ENCODE data around the gene USP11. TPM values are rescaled to one million over a fixed set of nuclear protein-coding genes. Genes with fewer than 3 reads are reported as not detected.

Gene USP11
- total RNA-seq, 1 experiment from 2014 or later, result 41.3 TPM

GRCh38 chrX:47224266-47224895, 8.4 kb upstream of the USP11 start:
- DNase-seq (ENCODE audit: low read depth), result no peak

DNA sequence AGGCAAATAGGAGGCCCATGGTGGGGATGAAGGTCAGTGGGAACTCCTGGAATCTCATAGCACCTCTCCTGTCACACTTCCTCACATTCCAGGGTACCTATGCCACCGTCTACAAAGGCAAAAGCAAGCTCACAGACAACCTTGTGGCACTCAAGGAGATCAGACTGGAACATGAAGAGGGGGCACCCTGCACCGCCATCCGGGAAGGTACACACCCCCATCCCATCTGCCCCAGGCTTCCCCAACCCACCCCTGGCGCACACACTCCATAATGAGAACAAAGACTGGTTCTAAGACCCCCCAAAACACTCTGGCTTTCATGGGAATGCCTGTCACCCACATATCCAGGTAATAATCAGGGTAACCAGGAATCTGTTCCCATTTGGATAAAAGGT, 7.9 kb upstream of the USP11 start:
- DNase-seq (ENCODE audit: low read depth), result no peak

- DNase-seq (ENCODE audit: low read depth), result no peak
Observed at GRCh38 chrX:47226071-47226470, 6.7 kb upstream of the USP11 start.

GRCh38 chrX:47226531-47227333, 6.1 kb upstream of the USP11 start:
- no peak for DNase-seq (ENCODE audit: low read depth)

- DNase-seq (ENCODE audit: low read depth), result no peak
Observed at GRCh38 chrX:47227334-47227583, 5.5 kb upstream of the USP11 start.

- no peak for DNase-seq (ENCODE audit: low read depth)
Observed at GRCh38 chrX:47228550-47229270, 4.1 kb upstream of the USP11 start.

- DNase-seq (ENCODE audit: low read depth), result no peak
Observed at GRCh38 chrX:47229427-47229826, 3.4 kb upstream of the USP11 start.

DNA sequence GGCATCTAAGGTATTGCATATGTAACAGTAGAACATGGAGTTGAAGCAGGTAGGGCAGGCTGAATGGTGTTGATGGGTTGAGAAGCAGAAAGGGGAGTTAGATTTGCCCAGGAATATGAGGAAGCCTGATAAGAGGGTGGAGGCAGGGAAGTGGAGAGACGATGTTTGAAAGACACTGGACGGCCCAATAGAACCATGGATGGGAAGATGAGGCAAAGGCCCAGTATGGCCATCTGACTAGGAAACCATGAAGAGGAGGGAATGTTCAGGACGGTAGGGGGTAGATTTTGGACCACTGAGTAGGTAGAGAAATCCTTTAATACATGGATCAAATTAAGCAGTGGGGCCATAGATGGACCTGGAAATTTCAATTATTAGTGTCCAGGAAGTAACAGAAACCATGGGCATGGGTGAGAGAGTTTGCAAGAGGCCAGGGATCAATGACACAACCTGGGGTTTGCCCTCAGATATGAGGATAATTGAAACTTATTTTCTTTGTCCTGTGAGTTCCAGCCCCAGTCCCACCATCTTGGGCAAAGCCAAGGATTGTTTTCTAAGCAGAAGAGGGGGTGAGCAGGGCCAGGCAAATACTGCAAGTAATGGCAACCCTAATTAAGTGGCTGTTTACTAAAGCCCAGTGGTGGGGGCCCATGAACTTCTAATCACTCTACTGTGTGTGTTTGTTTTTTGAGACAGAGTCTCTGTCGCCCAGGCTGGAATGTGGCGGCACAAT, 2.5 kb upstream of the USP11 start:
- DNase-seq (ENCODE audit: low read depth), result no peak

- no peak for DNase-seq (ENCODE audit: low read depth)
Observed at GRCh38 chrX:47231167-47231566, 1.6 kb upstream of the USP11 start.

DNA sequence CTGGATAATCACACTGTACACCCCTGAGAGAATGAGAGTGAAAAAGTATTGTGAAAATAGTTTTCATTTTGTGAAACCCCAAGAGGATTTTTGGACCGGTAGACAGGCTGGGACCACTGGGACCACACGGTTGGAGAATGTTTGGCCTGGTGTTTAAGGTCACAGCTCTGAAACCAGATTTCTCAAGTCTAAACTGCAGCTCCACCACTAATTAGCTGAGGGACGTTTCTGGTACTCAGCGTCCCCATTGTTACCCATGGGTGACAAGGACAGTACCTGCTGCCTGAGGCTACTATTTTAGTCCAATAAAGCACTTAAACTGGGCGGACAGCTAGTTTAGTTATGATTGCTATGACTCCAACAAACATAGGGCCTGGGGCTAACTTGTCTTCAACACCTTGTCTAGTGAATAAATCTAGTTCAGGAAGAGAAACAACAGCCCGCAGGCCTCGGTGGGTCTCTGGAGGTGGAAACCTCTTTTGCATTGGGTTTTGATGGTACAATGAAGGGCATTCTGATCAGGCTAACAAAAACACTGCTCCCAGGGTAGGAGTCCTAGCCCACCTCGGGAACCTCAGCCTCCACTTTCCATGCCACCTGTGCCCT, 509 bp upstream of the USP11 start:
- no peak for DNase-seq (ENCODE audit: low read depth)

GRCh38 chrX:47233333-47234113, 714 bp downstream of the USP11 start:
- DNase-seq (ENCODE audit: low read depth), result peak; percentile 91

DNA sequence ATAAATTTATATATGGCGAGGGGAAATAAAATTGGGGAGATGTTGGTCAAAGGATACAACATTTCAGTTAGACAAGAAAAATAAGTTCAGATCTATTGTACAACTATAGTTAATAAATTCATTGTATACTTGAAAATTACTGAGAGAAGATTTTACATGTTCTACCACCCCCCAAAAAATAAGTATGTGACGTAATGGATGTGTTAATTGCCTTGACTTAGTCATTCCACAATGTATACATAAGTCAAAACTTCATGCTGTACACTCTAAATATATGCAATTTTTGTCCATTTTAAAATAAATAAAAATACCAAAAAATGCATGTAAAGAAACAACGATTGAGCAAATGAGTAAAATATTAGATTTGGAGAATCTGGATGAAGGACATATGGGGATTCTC, 1.8 kb downstream of the USP11 start:
- DNase-seq (ENCODE audit: low read depth), result no peak

DNA sequence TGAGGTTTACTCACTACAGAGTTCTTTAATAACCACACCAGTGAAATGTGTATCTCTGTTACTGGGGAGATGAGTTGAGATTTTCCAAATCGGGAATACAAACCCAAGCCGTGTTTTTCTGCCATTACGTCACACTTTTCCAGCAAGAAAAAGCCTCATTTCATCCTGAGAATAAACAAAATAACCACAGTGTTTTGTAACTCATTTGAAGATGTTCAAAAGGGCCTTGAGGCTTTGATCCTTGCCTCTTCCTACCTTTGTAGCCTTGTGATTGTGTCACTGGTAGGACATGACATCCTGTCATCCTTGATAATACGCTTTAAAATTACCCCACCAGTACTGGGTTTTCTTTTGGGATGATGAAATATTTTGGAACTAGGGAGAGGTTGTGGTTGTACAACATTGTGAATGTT, 2.9 kb downstream of the USP11 start:
- no peak for DNase-seq (ENCODE audit: low read depth)

DNA sequence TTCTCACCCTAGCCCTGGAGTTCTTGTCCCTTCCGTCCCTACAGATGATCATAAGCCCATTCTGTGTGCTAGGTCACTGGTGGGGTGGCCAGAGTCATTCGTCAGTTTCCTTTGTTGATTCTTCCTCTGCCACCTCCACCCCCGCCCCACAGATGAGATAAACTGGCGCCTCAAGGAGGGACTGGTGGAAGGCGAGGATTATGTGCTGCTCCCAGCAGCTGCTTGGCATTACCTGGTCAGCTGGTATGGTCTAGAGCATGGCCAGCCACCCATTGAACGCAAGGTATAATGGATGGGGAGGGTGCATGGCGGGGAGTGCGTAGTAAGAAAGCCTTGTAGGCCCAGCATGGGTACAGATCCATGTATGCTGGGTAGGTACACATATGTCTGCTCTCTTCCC, 6.4 kb downstream of the USP11 start:
- DNase-seq (ENCODE audit: low read depth), result no peak

- no peak for DNase-seq (ENCODE audit: low read depth)
Observed at GRCh38 chrX:47239898-47240545, 7.2 kb downstream of the USP11 start.

DNA sequence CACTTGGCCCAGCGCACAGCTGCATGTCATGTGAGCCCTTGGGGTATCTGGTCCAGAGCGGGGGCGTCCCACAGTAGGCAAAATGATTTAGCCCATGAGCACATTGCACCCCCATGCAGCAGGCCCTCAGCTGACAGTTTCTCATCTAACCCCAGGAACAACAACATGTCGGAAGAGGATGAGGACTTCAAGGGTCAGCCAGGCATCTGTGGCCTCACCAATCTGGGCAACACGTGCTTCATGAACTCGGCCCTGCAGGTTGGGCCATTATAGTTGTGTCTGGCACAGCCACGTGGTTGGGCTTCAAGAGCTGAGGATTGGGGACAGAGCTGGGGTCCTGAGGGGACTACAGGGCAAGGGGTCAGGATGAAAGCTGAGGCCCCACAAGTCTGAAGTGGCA, 7.8 kb downstream of the USP11 start:
- no peak for DNase-seq (ENCODE audit: low read depth)

DNA sequence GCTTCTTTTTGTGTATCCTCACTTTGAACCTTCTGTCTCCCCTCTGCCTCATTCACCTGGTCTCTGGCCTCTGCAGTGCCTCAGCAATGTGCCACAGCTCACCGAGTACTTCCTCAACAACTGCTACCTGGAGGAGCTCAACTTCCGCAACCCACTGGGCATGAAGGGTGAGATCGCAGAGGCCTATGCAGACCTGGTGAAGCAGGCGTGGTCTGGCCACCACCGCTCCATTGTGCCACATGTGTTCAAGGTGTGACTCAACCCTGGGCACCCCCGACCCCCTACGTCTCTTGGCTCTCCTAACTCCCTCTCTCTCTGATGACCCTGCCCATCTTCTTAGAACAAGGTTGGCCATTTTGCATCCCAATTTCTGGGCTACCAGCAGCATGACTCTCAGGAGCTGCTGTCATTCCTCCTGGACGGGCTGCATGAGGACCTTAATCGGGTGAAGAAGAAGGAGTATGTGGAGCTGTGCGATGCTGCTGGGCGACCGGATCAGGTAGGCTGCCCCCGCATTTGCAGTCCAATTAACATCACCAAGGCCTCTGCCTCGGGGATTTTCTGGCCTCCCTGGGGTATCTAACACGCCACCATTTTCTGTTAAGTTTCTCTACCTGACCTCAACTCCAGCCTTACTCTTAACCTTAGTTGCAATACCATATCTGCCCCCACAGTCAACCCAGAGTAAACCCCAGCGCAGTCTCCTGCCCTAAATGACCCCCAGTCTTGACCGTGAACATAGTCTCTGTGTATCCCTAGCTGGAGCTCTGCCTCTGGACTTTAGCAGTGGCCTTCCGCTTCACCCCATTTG, 8.6 kb downstream of the USP11 start:
- DNase-seq (ENCODE audit: low read depth), result no peak

- no peak for DNase-seq (ENCODE audit: low read depth)
Observed at GRCh38 chrX:47242321-47242720, 9.5 kb downstream of the USP11 start.

- DNase-seq (ENCODE audit: low read depth), result no peak
Observed at GRCh38 chrX:47243351-47243750, 10.5 kb downstream of the USP11 start.

DNA sequence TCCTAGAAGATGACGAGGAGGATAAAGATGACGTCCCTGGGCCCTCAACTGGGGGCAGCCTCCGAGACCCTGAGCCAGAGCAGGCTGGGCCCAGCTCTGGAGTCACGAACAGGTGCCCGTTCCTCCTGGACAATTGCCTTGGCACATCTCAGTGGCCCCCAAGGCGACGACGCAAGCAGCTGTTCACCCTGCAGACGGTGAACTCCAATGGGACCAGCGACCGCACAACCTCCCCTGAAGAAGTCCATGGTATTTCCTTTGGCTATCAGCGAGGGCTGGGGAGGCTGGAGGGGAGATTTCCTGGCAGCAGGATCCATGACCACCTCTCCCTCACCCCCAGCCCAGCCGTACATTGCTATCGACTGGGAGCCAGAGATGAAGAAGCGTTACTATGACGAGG, 11.9 kb downstream of the USP11 start:
- DNase-seq (ENCODE audit: low read depth), result no peak

All from Daoy (cell line).